ENCODE results near the gene SMYD4. TPM values are rescaled to one million over a fixed set of nuclear protein-coding genes. Genes with fewer than 3 reads are reported as not detected.
A peak's percentile ranks its signal among the peaks of the same experiment; 100 is the strongest.
"Not testable (repeated sequence)": the region's sequence is repeated elsewhere in the genome, so short reads cannot be mapped to it uniquely, and the experiment has no call there.

The SMYD4 gene
- total RNA-seq, 1 donor from 2014 or later: 7.6 TPM

GRCh38 chr17:1742371-1743087 lies 87.2 kb downstream of the SMYD4 start, which contains the start of gene SERPINF2:
Gene SERPINF2 (plus strand): TSS chr17:1742871. CDS start chr17:1744996, 2,125 bp downstream.
- DNase-seq (ENCODE audit: low spot score in 2 of 2): no peak
- no peak for TF ChIP-seq CTCF (IDR thresholded peaks at IDR 0.05)
- Histone ChIP-seq H3K27me3 (no peaks in the 10 kb centered on the region), H3K4me3 (no peak within 1 kb of the TSS), H3K27ac (no peak within 1 kb of the TSS), H3K36me3 (peaks cover 5 to 8% of the 10 kb centered on the region in 2 donors), H3K4me1 (no peaks in the 10 kb centered on the region), H3K9me3 (no peaks in the 10 kb centered on the region)
- intact Hi-C loops (cut with DNase I): no loop called here

GRCh38 chr17:1741899-1742298 lies 87.8 kb downstream of the SMYD4 start:
- H3K27ac ChIP-seq; H3K4me3 ChIP-seq; DNase-seq (ENCODE audit: low spot score in 2 of 2); H3K9me3 ChIP-seq; H3K4me1 ChIP-seq; H3K27me3 ChIP-seq; intact Hi-C loops (cut with DNase I): not testable (repeated sequence)
- H3K36me3 ChIP-seq: peaks cover 11 to 14% of the 10 kb centered on the region in 2 donors

DNA sequence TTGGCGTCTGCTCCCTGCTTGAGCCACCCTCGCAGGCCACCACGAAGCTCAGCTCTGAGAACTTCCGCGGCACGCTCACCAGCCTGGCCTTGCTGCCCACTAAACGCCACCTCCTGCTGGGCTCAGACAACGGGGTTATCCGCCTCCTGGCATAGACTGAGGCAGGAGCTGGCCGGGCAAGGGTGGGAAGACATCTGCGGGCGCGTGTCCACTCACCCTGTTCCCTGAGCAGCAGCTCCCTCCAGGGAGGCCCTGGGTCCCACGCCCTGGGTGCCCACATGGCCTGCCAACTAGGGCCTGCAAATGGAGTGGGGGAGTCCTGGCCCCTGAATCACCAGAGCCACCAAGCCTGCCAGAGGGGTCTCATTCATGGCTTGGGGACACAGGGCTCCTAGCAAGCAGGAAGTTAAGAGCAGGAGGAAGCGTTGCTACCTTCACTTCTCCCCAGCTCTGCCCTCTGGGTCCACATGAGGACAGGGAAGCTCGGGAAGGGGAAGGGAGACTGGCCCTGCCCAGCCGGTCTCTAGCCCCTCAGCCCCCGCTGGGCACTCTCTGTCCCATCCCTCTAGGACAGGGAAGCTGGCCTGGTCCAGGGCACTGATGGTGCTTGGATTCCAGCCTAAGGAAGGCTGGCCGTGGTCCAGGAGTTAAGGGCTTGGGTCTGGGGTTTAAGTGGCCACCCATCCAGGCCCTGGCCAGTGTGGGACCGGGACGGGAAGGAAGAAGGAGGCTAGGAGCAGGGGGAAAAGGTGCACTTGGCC lies 92.0 kb downstream of the SMYD4 start:
- no peaks in the 10 kb centered on the region for H3K27me3 ChIP-seq
- H3K9me3 ChIP-seq: no peaks in the 10 kb centered on the region
- DNase-seq (ENCODE audit: low spot score in 2 of 2): no peak
- no peaks in the 10 kb centered on the region for H3K4me1 ChIP-seq
- H3K36me3 ChIP-seq: peaks cover 26 to 42% of the 10 kb centered on the region in 2 donors
- no peak overlapping the region for H3K27ac ChIP-seq
- TF ChIP-seq CTCF (IDR thresholded peaks at IDR 0.05): no peak
- no peak overlapping the region for H3K4me3 ChIP-seq
- intact Hi-C loops (cut with DNase I): no loop called here

- H3K9me3 ChIP-seq: no peaks in the 10 kb centered on the region
- intact Hi-C loops (cut with DNase I): no loop called here
- no peaks in the 10 kb centered on the region for H3K27me3 ChIP-seq
- no peaks in the 10 kb centered on the region for H3K4me1 ChIP-seq
- no peak for DNase-seq (ENCODE audit: low spot score in 2 of 2)
- peaks cover 26 to 48% of the 10 kb centered on the region in 2 donors for H3K36me3 ChIP-seq
- H3K27ac ChIP-seq: peak overlapping the region in 1 of 2 donors; percentile 6
- H3K4me3 ChIP-seq: no peak overlapping the region
- TF ChIP-seq CTCF (IDR thresholded peaks at IDR 0.05): no peak
Measured at GRCh38 chr17:1736348-1737281, 93.1 kb downstream of the SMYD4 start.

GRCh38 chr17:1735834-1736347 lies 93.8 kb downstream of the SMYD4 start:
- Histone ChIP-seq H3K27me3 (no peaks in the 10 kb centered on the region), H3K36me3 (peaks cover 26 to 51% of the 10 kb centered on the region in 2 donors), H3K27ac (no peak overlapping the region), H3K4me1 (no peaks in the 10 kb centered on the region), H3K9me3 (no peaks in the 10 kb centered on the region), H3K4me3 (no peak overlapping the region)
- DNase-seq (ENCODE audit: low spot score in 2 of 2): no peak
- TF ChIP-seq CTCF (IDR thresholded peaks at IDR 0.05): no peak
- intact Hi-C loops (cut with DNase I): no loop called here

All from ascending aorta (tissue), 2 donors.